Gastrocnemius medialis (tissue), 4 donors: ENCODE measurements around the gene LRRC8C. TPM values are rescaled to one million over a fixed set of nuclear protein-coding genes. Genes with fewer than 3 reads are reported as not detected.

ENCODE experiments used
- ATAC-seq, 2 donors: fragments of 150-250 bp; one replicate each; pipeline ENCODE4 v1.9.1; 2016
- DNase-seq, 2 donors: peaks; one replicate each; pipeline ENCODE4 v3.0.0-alpha.2; 2019
- H3K27ac ChIP-seq, 4 donors: fragments of 200-600 bp; sonication (generic); 1 replicate in 1 of 4; 2 replicates in 3 of 4; pipeline ENCODE4 v1.5.1; 2016 to 2018; ENCODE audit warnings: mild to moderate bottlenecking in 2 of 4, moderate library complexity in 1 of 4
- H3K27me3 ChIP-seq, 3 donors: fragments of 200-600 bp; sonication (generic) in 2 of 3; 1 replicate in 1 of 3; 2 replicates in 2 of 3; pipeline versions ENCODE4 v1.5.1 to v1.6.0; 2016 to 2019; ENCODE audit warnings: mild to moderate bottlenecking in 1 of 3, moderate library complexity in 1 of 3
- H3K36me3 ChIP-seq, 2 donors: fragments of 200-600 bp; sonication (generic) in 1 of 2; one replicate each; pipeline ENCODE4 v1.5.1; 2017 to 2018
- H3K4me1 ChIP-seq, 2 donors: fragments of 200-600 bp; sonication (generic) in 1 of 2; one replicate each; pipeline ENCODE4 v1.5.1; 2016 to 2017; ENCODE audit warnings: mild to moderate bottlenecking in 2 of 2
- H3K4me3 ChIP-seq, 4 donors: fragments of 200-600 bp; sonication (generic) in 3 of 4; 1 replicate in 1 of 4; 2 replicates in 3 of 4; pipeline ENCODE4 v1.5.1; 2016 to 2019; ENCODE audit warnings: mild to moderate bottlenecking in 2 of 4
- H3K9me3 ChIP-seq, 3 donors: fragments of 200-600 bp; sonication (generic) in 2 of 3; 1 replicate in 1 of 3; 2 replicates in 2 of 3; pipeline ENCODE4 v1.5.1; 2016 to 2019
- POLR2A ChIP-seq, 2 donors: fragments of 450-650 bp; IDR thresholded peaks; one replicate each; pipeline ENCODE4 v1.6.1; 2017; ENCODE audit warnings: antibody characterized with exemption in 2 of 2, mild to moderate bottlenecking in 2 of 2, moderate library complexity in 2 of 2
- in situ Hi-C, 4 donors: fragments of 200-750 bp; cut with MboI; loops; one replicate each; pipeline versions ENCODE4 v1.15.0 to v1.8.0; 2017; ENCODE audit warnings: low sequenced_read_pairs in 4 of 4
- intact Hi-C: fragments of 100-400 bp; cut with DNase I; formaldehyde crosslinking; loops from one replicate; pipeline ENCODE4 v1.15.1; 2023; ENCODE audit warnings: low total_unique reads
- total RNA-seq, 4 donors: library from RNA; depleted of rRNA; stranded (reverse); fragments of >200 nt; gene quantifications; one replicate each; pipeline versions ENCODE4 v1.1.0 to v1.2.3, GENCODE V29; 2016
- TF ChIP-seq, protein P1 (sequence below), 5 experiments: fragments of 450-650 bp in 3 of 5; fragments of 200-600 bp in 2 of 5; sonication (generic) in 2 of 5; IDR thresholded peaks in 4 of 5; conservative IDR thresholded peaks in 1 of 5; 1 replicate in 4 of 5; 2 replicates in 1 of 5; pipeline ENCODE4 v1.5.1; 2016 to 2019; ENCODE audit warnings: antibody characterized with exemption in 5 of 5, mild to moderate bottlenecking in 3 of 5, moderate library complexity in 3 of 5

Gene LRRC8C
- total RNA-seq, result 1 to 10 TPM; 2.9 to 5.8 (median 4.1) TPM

DNA sequence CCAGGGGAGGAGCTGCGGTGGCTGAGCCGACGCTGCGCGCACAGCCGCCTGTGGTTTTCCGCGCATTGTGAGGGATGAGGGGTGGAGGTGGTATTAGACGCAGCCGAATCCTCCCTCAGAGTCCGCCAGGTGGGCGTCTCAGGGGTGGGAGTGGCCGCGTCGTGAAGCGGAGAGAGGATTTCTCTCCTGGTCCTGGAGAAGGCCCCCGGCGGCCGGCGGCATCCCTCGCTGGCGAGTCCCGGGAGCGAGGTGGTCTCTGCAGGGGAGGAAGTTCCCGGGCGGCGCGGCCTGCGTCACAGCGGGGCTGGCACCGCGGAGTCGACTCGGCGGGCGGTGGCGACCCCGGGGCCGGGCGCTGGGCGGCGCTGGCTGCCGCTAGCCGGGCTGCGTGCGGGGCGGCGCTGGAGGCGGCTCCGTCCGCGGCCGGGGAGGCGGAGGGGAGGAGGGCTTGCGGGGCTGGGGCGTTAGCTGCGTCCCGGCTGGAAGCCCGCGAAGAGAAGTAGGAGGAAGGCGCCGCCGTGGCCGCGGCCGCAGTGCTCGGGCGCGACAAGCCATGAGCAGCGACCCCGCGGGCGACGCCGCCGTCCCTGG, at the start of gene LRRC8C:
LRRC8C (plus strand) TSS at position 464 of the 591 bp plus-strand sequence. CDS start 53,354 bp downstream, outside the sequence.
- H3K36me3 ChIP-seq, result no peaks in the 10 kb centered on the region
- H3K4me3 ChIP-seq, result peak within 1 kb of the TSS; percentile 58 to 87 (median 82)
- peak; percentile 74 to 75 for ATAC-seq
- H3K27me3 ChIP-seq, result no peaks in the 10 kb centered on the region
- no peaks in the 10 kb centered on the region for H3K9me3 ChIP-seq
- TF ChIP-seq, protein P1, sequence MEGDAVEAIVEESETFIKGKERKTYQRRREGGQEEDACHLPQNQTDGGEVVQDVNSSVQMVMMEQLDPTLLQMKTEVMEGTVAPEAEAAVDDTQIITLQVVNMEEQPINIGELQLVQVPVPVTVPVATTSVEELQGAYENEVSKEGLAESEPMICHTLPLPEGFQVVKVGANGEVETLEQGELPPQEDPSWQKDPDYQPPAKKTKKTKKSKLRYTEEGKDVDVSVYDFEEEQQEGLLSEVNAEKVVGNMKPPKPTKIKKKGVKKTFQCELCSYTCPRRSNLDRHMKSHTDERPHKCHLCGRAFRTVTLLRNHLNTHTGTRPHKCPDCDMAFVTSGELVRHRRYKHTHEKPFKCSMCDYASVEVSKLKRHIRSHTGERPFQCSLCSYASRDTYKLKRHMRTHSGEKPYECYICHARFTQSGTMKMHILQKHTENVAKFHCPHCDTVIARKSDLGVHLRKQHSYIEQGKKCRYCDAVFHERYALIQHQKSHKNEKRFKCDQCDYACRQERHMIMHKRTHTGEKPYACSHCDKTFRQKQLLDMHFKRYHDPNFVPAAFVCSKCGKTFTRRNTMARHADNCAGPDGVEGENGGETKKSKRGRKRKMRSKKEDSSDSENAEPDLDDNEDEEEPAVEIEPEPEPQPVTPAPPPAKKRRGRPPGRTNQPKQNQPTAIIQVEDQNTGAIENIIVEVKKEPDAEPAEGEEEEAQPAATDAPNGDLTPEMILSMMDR (IDR thresholded peaks at IDR 0.05 in 4 of 5, conservative IDR thresholded peaks at IDR 0.05 in 1 of 5), result peak; percentile 13 to 71 (median 67)
- peak; percentile 35 to 70 for TF ChIP-seq POLR2A (IDR thresholded peaks at IDR 0.05)
- H3K27ac ChIP-seq, result peak within 1 kb of the TSS; percentile 77 to 83 (median 79)
- H3K4me1 ChIP-seq, result no peaks in the 10 kb centered on the region
- peak; percentile 43 to 46 for DNase-seq
- in situ Hi-C loops (loop anchor here in 3 of 4 donors (10.0 to 25.0 kb wide), 2 partner anchors 130 to 132 kb away; no protein-coding TSS in a partner anchor), intact Hi-C loops (loop anchor here (1.0 kb wide), 1 partner anchor 130 kb away; no protein-coding TSS in a partner anchor)

DNA sequence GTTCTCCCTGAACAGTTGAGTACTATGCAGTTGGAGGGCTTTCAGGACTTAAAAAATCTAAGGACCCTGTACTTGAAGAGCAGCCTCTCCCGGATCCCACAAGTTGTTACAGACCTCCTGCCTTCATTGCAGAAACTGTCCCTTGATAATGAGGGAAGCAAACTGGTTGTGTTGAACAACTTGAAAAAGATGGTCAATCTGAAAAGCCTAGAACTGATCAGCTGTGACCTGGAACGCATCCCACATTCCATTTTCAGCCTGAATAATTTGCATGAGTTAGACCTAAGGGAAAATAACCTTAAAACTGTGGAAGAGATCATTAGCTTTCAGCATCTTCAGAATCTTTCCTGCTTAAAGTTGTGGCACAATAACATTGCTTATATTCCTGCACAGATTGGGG, 48.7 kb upstream of the LRRC8C start:
- H3K4me1 ChIP-seq, result no peaks in the 10 kb centered on the region
- intact Hi-C loops, result no loop called here

DNA sequence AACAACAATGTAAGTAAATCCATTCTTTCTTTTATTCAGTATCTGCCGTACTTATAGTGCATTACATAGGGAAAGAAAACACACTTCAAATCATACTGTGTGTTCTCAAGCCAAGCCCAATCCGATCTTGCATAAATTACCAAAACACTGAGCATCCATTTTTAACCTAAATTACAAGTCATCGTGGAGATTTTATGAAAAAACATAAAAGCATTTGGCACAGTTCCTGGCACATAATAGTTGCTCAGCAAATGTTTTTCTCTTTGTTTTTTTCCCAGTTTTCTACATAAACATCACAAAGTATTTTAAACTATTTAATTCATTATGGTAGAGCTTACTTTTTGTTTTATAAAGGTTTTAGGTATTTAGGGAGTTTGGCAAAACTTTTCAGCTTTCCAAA, 48.1 kb upstream of the LRRC8C start:
- intact Hi-C loops, result no loop called here
- peaks cover 0 to 63% of the 10 kb centered on the region in 2 donors for H3K36me3 ChIP-seq

More for the DNA sequence above, 48.7 kb upstream of the LRRC8C start:
- TF ChIP-seq POLR2A (IDR thresholded peaks at IDR 0.05), result no peak
- TF ChIP-seq, protein P1 (IDR thresholded peaks at IDR 0.05 in 4 of 5, conservative IDR thresholded peaks at IDR 0.05 in 1 of 5), result no peak
- Histone ChIP-seq H3K4me3 (no peak overlapping the region), H3K27me3 (no peaks in the 10 kb centered on the region), H3K9me3 (no peaks in the 10 kb centered on the region), H3K36me3 (peaks cover 0 to 65% of the 10 kb centered on the region in 2 donors), H3K27ac (no peak overlapping the region)
- in situ Hi-C loops, result loop anchor here in 1 of 4 donors (10.0 kb wide), 1 partner anchor 59 kb away; the partner anchor contains the start of gene LRRC8B
- ATAC-seq (no peak), DNase-seq (no peak)

DNA sequence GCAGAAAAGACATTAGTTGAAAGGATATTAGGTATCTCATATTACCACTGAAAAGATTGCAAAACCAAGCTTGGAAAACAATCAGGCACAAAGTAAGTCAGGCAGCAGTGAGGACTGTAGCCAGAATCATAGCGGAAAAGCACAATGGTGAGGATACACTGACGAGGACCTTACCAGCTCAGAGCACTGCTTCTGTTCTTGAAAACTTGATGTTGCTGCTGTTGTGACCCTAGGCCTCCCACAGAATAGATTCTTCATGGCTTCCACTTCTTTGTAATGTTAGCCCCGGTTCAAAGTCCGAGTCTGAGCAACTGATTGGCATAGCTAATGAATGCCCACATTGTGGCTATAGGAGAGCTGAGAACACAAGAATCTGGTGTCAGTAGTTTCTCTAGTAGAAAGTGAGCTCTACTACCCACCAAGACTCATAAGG, 45.2 kb upstream of the LRRC8C start:
- intact Hi-C loops (no loop called here), in situ Hi-C loops (loop anchor here in 1 of 4 donors (10.0 kb wide), 1 partner anchor 63 kb away; the partner anchor contains the start of gene LRRC8B)
- Histone ChIP-seq H3K27ac (no peak overlapping the region), H3K9me3 (no peaks in the 10 kb centered on the region), H3K4me1 (peaks cover 0 to 2% of the 10 kb centered on the region in 2 donors), H3K27me3 (no peaks in the 10 kb centered on the region), H3K36me3 (peaks cover 0 to 40% of the 10 kb centered on the region in 2 donors), H3K4me3 (no peak overlapping the region)
- TF ChIP-seq, protein P1 (IDR thresholded peaks at IDR 0.05 in 4 of 5, conservative IDR thresholded peaks at IDR 0.05 in 1 of 5), result no peak
- no peak for TF ChIP-seq POLR2A (IDR thresholded peaks at IDR 0.05)
- no peak for DNase-seq
- peak; percentile 53 to 62 for ATAC-seq

More for the DNA sequence above, 48.1 kb upstream of the LRRC8C start:
- ATAC-seq (no peak), DNase-seq (no peak)
- no peak overlapping the region for H3K4me3 ChIP-seq
- in situ Hi-C loops, result loop anchor here in 1 of 4 donors (10.0 kb wide), 1 partner anchor 60 kb away; the partner anchor contains the start of gene LRRC8B
- no peaks in the 10 kb centered on the region for H3K27me3 ChIP-seq
- no peaks in the 10 kb centered on the region for H3K9me3 ChIP-seq
- no peak for TF ChIP-seq POLR2A (IDR thresholded peaks at IDR 0.05)
- H3K27ac ChIP-seq, result no peak overlapping the region
- no peaks in the 10 kb centered on the region for H3K4me1 ChIP-seq

- in situ Hi-C loops, result loop anchor here in 1 of 4 donors (10.0 kb wide), 1 partner anchor 64 kb away; the partner anchor contains the start of gene LRRC8B
- Histone ChIP-seq H3K27me3 (no peaks in the 10 kb centered on the region), H3K4me3 (no peak overlapping the region), H3K36me3 (peaks cover 0 to 40% of the 10 kb centered on the region in 2 donors), H3K27ac (no peak overlapping the region), H3K9me3 (no peaks in the 10 kb centered on the region), H3K4me1 (peaks cover 0 to 2% of the 10 kb centered on the region in 2 donors)
- no peak for ATAC-seq
- DNase-seq, result no peak
- intact Hi-C loops, result no loop called here
- no peak for TF ChIP-seq POLR2A (IDR thresholded peaks at IDR 0.05)
- TF ChIP-seq, protein P1 (IDR thresholded peaks at IDR 0.05 in 4 of 5, conservative IDR thresholded peaks at IDR 0.05 in 1 of 5), result no peak
These were observed 44.4 kb upstream of the LRRC8C start for GRCh38 chr1:89588480-89588879.
